Testis (tissue), 2 donors: ENCODE measurements around the gene BBS2.

Source experiments
- CTCF ChIP-seq, 3 experiments: fragments of 450-650 bp in 2 of 3; fragments of 200-600 bp in 1 of 3; sonication (generic) in 1 of 3; IDR thresholded peaks; one replicate each; pipeline ENCODE4 v1.5.1; 2016 to 2019; ENCODE audit warnings: antibody characterized with exemption in 3 of 3, mild to moderate bottlenecking in 2 of 3, moderate library complexity in 1 of 3
- POLR2A ChIP-seq: fragments of 450-650 bp; IDR thresholded peaks from one replicate; pipeline ENCODE4 v1.6.1; 2017; ENCODE audit warnings: antibody characterized with exemption, mild to moderate bottlenecking, moderate library complexity

GRCh38 chr16:56561126-56561525, 41.3 kb upstream of the BBS2 start:
- TF ChIP-seq CTCF (IDR thresholded peaks at IDR 0.05) (no peak), POLR2A (no peak)
